Measurements from ENCODE around the gene RBM26. TPM values are rescaled to one million over a fixed set of nuclear protein-coding genes. Genes with fewer than 3 reads are reported as not detected.

RBM26 gene
- total RNA-seq (2022; extraction: Qiagen RNA extraction): 16.5 to 23.1 TPM (median 19.8 TPM) in 5 replicates

GRCh38 chr13:79405831-79406596 is at the start of gene RBM26:
Gene RBM26 (minus strand): TSS chr13:79406255. CDS start chr13:79405774, 481 bp downstream.

Other genes with a start within 250 kb of the RBM26 start
- gene NDFIP2, start 74.9 kb upstream of the RBM26 start, total RNA-seq (2022; extraction: Qiagen RNA extraction): 16.7 to 21.8 TPM (median 19.1 TPM) in 5 replicates